SK-N-MC (cell line): ENCODE data around the gene CD248.
"Not testable (repeated sequence)": the region's sequence is repeated elsewhere in the genome, so short reads cannot be mapped to it uniquely, and the experiment has no call there.

Experiments
- DNase-seq: peaks from one replicate; pipeline ENCODE4 v3.0.0-alpha.2; 2011; ENCODE audit warnings: low read depth, low spot score
- H3K27ac ChIP-seq: fragments of 200-600 bp; sonication (generic); 2 replicates; pipeline ENCODE4 v1.5.1; 2016; ENCODE audit warnings: mixed run types
- H3K36me3 ChIP-seq: fragments of 200-600 bp; sonication (generic); 2 replicates; pipeline ENCODE4 v1.6.1; 2017; ENCODE audit warnings: antibody characterized with exemption, low read length, mixed read lengths; ENCODE audit not compliant: insufficient read depth
- H3K4me3 ChIP-seq: fragments of 200-600 bp; sonication (generic); 2 replicates; pipeline ENCODE4 v1.5.1; 2016
- H3K9ac ChIP-seq: fragments of 200-600 bp; sonication (generic); 2 replicates; pipeline ENCODE4 v1.8.0; 2017; ENCODE audit warnings: mixed run types, mixed read lengths; ENCODE audit not compliant: insufficient read length
- H3K9me3 ChIP-seq: fragments of 200-600 bp; sonication (generic); 2 replicates; pipeline ENCODE4 v1.6.1; 2017; ENCODE audit warnings: low read depth, mild to moderate bottlenecking, antibody characterized with exemption, low read length, moderate library complexity, mixed read lengths
- EZH2 ChIP-seq: fragments of 200-600 bp; sonication (generic); IDR thresholded peaks from one replicate; pipeline ENCODE4 v1.6.1; 2017; ENCODE audit warnings: antibody characterized with exemption
- FOXP2 ChIP-seq: optimal IDR thresholded peaks from 2 replicates; pipeline ENCODE3; 2011; ENCODE audit warnings: mild to moderate bottlenecking, moderate library complexity; ENCODE audit not compliant: insufficient read depth; ENCODE audit errors: extremely low read length, control extremely low read depth
- POLR2AphosphoS5 ChIP-seq: IDR thresholded peaks from 2 replicates; pipeline ENCODE4 v1.6.1; 2012; ENCODE audit warnings: mild to moderate bottlenecking, low read depth, low read length, borderline replicate concordance

CD248 gene

DNA sequence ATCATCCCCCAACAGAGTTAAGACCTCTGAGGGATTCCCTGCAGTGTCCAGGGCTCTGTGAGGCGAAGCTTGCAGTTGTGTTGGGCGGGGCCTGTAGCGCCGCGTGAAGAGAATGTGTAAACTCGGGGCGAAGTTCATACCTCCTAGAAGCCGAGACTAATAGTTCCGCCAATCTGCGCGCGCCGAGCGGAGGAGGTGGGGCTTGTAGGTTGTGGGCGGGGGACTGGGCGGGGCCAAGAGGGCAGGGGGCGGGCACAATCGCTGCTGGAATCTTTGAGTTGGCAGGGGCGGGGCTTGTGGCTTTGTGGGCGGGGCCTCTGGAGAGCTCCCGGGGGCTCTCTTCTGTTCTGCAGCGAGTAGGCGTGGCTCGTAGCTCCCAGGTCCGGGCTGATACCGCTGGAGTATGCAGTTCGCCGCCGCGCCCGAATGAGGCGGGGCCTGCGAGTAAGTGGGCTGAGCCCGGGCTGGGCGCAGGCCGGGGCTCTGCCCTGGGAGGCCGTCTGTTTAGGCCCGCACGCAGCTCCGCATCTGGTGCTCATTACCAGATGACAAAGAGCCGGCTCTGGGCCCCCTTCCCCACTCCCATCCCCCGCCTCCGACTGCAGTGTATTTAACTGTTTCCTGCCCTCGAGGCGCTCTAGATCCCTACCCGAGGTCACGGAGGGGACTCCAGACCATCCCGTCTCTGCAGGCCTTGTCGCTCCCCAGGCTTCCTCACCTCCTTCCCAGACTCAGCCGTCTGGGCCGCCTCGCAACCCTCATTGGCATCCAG, 4.1 kb downstream of the CD248 start:
- peak; percentile 94 for DNase-seq
- H3K9me3 ChIP-seq: no peaks in the 10 kb centered on the region
- TF ChIP-seq POLR2AphosphoS5: peak; percentile 73
- no peak for TF ChIP-seq EZH2
- no peak for TF ChIP-seq FOXP2
- no peaks in the 10 kb centered on the region for H3K36me3 ChIP-seq
- peak overlapping the region; percentile 93 for H3K4me3 ChIP-seq
- H3K27ac ChIP-seq: peak overlapping the region; percentile 99
- peak overlapping the region; percentile 76 for H3K9ac ChIP-seq

DNA sequence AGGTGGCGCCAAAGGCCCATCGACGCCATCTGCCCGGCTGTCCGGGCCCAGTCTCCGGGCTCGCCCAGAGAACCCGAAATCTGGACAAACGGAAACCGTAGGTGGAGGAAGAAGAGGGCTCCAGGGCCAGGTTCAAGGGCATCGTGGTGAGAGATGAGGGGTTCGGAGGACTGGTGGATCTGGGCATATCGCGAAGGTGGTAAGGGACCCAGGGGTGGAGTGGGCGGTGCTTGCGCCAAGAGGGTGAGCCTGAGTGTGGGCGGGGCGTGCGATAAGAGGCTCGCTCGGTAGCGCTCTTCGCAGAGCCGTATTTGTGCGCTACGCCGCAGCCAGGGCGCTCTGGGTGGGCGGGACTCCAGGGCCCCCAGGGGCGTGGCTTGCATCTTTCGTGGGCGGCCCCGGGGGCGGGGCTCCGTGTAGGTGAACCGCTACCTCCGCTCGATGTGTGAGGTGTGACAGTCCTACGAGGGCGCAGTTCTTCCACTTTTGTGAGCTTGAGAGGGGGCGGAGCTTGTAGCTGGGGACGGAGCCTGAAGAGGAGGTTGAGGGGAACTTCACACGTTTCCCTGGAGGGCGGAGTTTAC, 4.8 kb downstream of the CD248 start:
- Histone ChIP-seq H3K9me3 (no peaks in the 10 kb centered on the region), H3K9ac (peak overlapping the region; percentile 72), H3K36me3 (no peaks in the 10 kb centered on the region), H3K27ac (peak overlapping the region; percentile 95), H3K4me3 (peak overlapping the region; percentile 93)
- TF ChIP-seq POLR2AphosphoS5: peak; percentile 33
- no peak for TF ChIP-seq EZH2
- DNase-seq: peak; percentile 81

DNA sequence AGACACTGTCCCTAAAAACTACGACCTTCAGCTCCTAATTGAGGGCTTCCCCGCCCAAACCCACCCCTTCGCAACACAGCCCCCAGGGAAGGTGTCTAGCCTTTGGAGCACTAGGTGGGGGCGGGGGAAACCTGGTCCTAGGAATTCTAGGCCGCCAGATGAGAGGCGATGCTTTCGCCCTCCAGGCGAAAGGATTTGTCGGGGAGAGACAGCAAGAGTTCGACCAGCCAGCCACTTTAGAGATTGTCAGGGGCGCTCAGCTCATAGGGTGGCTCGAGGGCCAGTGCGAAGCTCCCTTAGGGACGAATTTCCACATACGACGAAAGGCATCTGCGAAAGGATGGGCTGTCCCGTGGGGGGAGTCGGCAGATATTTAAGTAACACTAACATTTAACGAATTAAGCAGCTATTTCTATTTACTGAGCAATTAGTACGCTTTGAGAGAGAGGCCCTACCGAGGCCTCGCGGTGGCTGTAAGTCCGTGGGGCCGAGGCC, 5.3 kb downstream of the CD248 start:
- Histone ChIP-seq H3K9ac (peak overlapping the region; percentile 72), H3K9me3 (no peaks in the 10 kb centered on the region), H3K4me3 (peak overlapping the region; percentile 93), H3K27ac (peak overlapping the region; percentile 95), H3K36me3 (no peaks in the 10 kb centered on the region)
- TF ChIP-seq POLR2AphosphoS5 (no peak), EZH2 (no peak), FOXP2 (no peak)
- no peak for DNase-seq

DNA sequence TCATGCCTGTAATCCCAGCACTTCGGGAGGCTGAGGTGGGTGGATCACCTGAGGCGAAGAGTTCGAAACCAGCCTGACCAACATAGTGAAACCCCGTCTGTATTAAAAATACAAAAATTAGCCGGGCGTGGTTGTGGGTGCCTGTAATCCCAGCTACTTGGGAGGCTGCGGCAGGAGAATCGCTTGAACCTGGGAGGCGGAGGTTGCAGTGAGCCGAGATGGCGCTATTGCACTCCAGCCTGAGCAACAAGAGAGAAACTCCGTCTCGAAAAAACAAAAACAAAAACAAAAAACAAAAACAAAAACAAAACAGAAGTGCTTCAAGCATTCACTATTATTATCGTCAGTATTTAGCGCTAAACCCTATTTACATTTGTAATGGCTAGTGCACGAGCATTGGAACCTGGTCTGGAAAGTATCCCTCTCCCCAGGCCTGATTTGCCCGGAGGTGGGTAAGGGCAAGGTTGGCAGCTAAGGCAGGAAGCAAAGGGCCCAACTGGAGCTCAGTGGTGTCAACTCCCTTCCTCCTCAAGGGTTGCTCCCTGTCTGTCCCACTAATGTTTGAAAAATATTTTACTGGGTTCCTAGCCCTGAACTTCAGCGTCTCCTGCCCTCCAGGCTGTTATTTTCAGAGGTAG, 5.9 kb downstream of the CD248 start:
- H3K27ac ChIP-seq, H3K4me3 ChIP-seq, DNase-seq, H3K9me3 ChIP-seq, H3K9ac ChIP-seq, H3K36me3 ChIP-seq: not testable (repeated sequence)

DNA sequence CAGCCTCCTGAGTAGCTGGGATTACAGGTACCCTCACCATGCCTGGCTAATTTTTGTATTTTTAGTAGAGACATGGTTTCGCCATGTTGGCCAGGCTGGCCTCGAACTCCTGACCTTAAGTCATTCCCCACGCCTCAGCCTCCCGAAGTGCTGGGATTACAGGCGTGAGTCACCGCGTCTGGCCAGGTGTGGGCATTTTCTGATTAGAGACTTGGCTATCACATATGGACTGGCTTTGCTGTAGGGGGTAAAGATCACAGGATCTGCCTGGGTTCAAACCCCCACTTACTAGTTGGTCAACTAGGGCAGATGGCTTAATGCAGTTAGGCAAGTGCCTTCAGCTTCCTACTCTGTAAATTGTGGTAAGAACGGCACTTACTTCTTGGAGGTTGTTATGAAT, 6.5 kb downstream of the CD248 start:
- Histone ChIP-seq H3K27ac (no peak overlapping the region), H3K9ac (no peak overlapping the region), H3K36me3 (no peaks in the 10 kb centered on the region), H3K4me3 (no peak overlapping the region), H3K9me3 (no peaks in the 10 kb centered on the region)
- DNase-seq: no peak
- TF ChIP-seq POLR2AphosphoS5: no peak
- TF ChIP-seq EZH2: no peak
- no peak for TF ChIP-seq FOXP2

DNA sequence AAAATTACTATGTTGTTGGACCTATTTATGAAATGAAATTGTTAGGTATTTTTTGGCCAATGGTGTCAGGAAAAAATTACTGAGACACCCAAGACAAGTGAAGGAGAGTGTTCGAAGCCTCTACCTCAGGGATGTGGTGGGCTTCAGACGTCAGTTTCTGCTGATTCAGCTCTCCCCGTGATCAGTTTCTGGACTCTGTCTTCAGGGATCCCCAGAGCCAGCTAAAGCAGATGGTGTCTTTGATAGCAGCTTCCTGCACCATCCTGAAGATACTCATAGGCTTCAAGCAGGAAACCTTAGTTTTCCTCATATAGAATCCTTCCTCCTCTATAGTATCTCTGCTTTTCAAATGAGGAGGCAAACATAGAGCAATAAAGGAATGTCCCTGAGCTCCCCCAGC, 7.4 kb downstream of the CD248 start:
- H3K36me3 ChIP-seq: no peaks in the 10 kb centered on the region
- TF ChIP-seq POLR2AphosphoS5 (no peak), EZH2 (no peak), FOXP2 (no peak)
- DNase-seq: no peak
- no peak overlapping the region for H3K27ac ChIP-seq
- H3K4me3 ChIP-seq: no peak overlapping the region
- H3K9ac ChIP-seq: no peak overlapping the region
- H3K9me3 ChIP-seq: no peaks in the 10 kb centered on the region

DNA sequence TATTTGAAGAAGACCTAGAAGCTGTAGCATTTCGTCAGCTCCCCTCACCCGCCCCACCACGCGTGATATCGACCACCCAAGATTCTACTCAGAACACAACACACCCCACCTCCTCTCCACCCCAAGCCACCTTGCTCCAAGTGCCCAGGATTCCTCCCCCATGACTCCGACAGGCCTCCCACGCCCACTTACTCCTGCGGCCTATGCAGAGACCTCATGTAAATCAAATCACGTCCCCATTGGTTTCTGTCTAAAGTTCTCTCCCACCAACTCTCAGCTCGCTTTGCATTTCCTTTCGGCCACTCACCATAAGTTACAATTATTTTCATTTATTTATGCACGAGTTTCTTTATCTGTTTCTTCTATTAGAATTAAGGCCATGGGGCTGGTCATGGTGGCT, 14.2 kb downstream of the CD248 start:
- no peaks in the 10 kb centered on the region for H3K9me3 ChIP-seq
- H3K27ac ChIP-seq: no peak overlapping the region
- no peaks in the 10 kb centered on the region for H3K36me3 ChIP-seq
- no peak overlapping the region for H3K9ac ChIP-seq
- TF ChIP-seq EZH2: no peak
- no peak for TF ChIP-seq FOXP2
- TF ChIP-seq POLR2AphosphoS5: no peak
- DNase-seq: no peak
- H3K4me3 ChIP-seq: no peak overlapping the region

DNA sequence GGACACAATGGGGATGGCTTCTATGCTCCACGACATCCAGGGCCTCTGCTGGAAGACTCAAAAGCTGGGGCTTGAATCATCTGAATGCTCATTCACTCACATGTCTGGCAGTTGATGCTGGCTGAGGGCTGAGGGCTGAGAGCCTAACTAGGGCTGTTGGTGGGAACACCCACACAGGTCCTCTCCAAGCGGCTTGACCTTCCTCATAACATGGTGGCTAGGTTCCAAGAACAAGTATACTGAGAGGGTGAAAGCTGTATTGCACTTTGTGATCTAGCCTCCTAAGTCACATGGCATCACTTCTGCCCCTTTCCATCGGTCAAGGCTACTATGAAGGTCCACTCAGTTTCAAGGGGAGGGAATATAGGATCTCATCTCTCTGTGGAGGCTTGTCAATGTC, 17.7 kb downstream of the CD248 start:
- no peak for DNase-seq
- Histone ChIP-seq H3K36me3 (no peaks in the 10 kb centered on the region), H3K4me3 (no peak overlapping the region), H3K27ac (no peak overlapping the region), H3K9ac (no peak overlapping the region), H3K9me3 (no peaks in the 10 kb centered on the region)
- TF ChIP-seq FOXP2: no peak
- no peak for TF ChIP-seq POLR2AphosphoS5
- no peak for TF ChIP-seq EZH2
